ES-I3 (cell line): ENCODE results near the gene CRLF3.
"Not testable (repeated sequence)": the region's sequence is repeated elsewhere in the genome, so short reads cannot be mapped to it uniquely, and the experiment has no call there.

Experiments
- H3K36me3 ChIP-seq: 2 replicates; pipeline ENCODE4 v1.6.1; 2013; ENCODE audit warnings: mild to moderate bottlenecking, low read length, control low read depth, moderate library complexity; ENCODE audit not compliant: insufficient read depth
- H3K4me1 ChIP-seq: 2 replicates; pipeline ENCODE4 v1.6.1; 2013; ENCODE audit warnings: mild to moderate bottlenecking, control low read depth, low read length; ENCODE audit not compliant: insufficient read depth
- H3K9ac ChIP-seq: 2 replicates; pipeline ENCODE4 v1.6.1; 2013; ENCODE audit warnings: low read depth, mild to moderate bottlenecking, low read length, moderate library complexity
- H3K9me3 ChIP-seq: 2 replicates; pipeline ENCODE4 v1.6.1; 2013; ENCODE audit warnings: mild to moderate bottlenecking, low read length, moderate library complexity; ENCODE audit not compliant: control insufficient read depth, insufficient read depth

CRLF3 gene

GRCh38 chr17:30736371-30736770 is 88.1 kb downstream of the CRLF3 start:
- H3K4me1 ChIP-seq, H3K9ac ChIP-seq, H3K36me3 ChIP-seq, H3K9me3 ChIP-seq: not testable (repeated sequence)

GRCh38 chr17:30735644-30736043 is 88.8 kb downstream of the CRLF3 start:
- H3K9ac ChIP-seq, H3K36me3 ChIP-seq: not testable (repeated sequence)

DNA sequence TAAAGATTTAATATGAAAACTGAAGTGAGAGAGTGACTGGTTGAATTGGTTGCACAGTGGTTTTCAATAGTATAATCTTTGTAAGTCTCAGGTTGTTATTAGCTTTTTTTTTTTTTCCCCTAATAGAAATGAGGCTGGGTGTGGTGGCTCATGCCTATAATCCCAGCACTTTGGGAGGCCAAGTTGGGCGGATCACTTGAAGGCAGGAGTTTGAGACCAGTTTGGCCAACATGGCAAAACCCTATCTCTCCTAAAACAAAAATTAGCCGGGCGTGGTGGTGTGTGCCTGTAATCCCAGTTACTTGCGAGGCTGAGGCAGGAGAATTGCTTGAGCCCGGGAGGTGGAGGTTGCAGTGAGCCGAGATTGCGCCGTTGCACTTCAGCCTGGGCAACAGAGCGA is 89.3 kb downstream of the CRLF3 start:
- H3K9me3 ChIP-seq, H3K36me3 ChIP-seq, H3K4me1 ChIP-seq, H3K9ac ChIP-seq: not testable (repeated sequence)

More at GRCh38 chr17:30735644-30736043, 88.8 kb downstream of the CRLF3 start:
- not testable (repeated sequence) for H3K4me1 ChIP-seq, H3K9me3 ChIP-seq

GRCh38 chr17:30734153-30734552 is 90.3 kb downstream of the CRLF3 start:
- H3K9ac ChIP-seq, H3K4me1 ChIP-seq, H3K9me3 ChIP-seq, H3K36me3 ChIP-seq: not testable (repeated sequence)
